Activated CD4-positive, alpha-beta T cell treated with anti-CD3 and anti-CD28 coated beads, Interleukin-2, amount 50 U/mL, for 24 hours (primary cell): ENCODE data around the gene ABR.
"Not testable (repeated sequence)": the region's sequence is repeated elsewhere in the genome, so short reads cannot be mapped to it uniquely, and the experiment has no call there.

Experiments
- DNase-seq, 2 donors: peaks; one replicate each; pipeline ENCODE4 v3.0.0-alpha.2; 2020; ENCODE audit warnings: low read depth in 1 of 2, low spot score in 1 of 2

The ABR gene

GRCh38 chr17:1122533-1123392 lies 57.0 kb downstream of the ABR start:
- peak; percentile 80 to 81 for DNase-seq

- not testable (repeated sequence) for DNase-seq
These were observed 58.4 kb downstream of the ABR start for GRCh38 chr17:1121442-1121817.

- no peak for DNase-seq
These were observed 59.0 kb downstream of the ABR start for GRCh38 chr17:1120596-1121441.

- no peak for DNase-seq
These were observed 59.9 kb downstream of the ABR start for GRCh38 chr17:1119924-1120323.

GRCh38 chr17:1116602-1117001 lies 63.2 kb downstream of the ABR start:
- DNase-seq = no peak

GRCh38 chr17:1112875-1113274 lies 66.9 kb downstream of the ABR start:
- DNase-seq = no peak

GRCh38 chr17:1111599-1112443 lies 68.0 kb downstream of the ABR start:
- DNase-seq = no peak

GRCh38 chr17:1110862-1111598 lies 68.8 kb downstream of the ABR start:
- DNase-seq = no peak

GRCh38 chr17:1110541-1110861 lies 69.3 kb downstream of the ABR start:
- no peak for DNase-seq

GRCh38 chr17:1109606-1110540 lies 69.9 kb downstream of the ABR start:
- DNase-seq = no peak

GRCh38 chr17:1108765-1109605 lies 70.8 kb downstream of the ABR start:
- peak; percentile 37 to 42 for DNase-seq

- DNase-seq = no peak
These were observed 71.4 kb downstream of the ABR start for GRCh38 chr17:1108478-1108764.

- no peak for DNase-seq
These were observed 71.9 kb downstream of the ABR start for GRCh38 chr17:1107777-1108477.

GRCh38 chr17:1107083-1107776 lies 72.6 kb downstream of the ABR start:
- DNase-seq = no peak

- no peak for DNase-seq
These were observed 75.6 kb downstream of the ABR start for GRCh38 chr17:1104222-1104621.

- DNase-seq = no peak
These were observed 79.4 kb downstream of the ABR start for GRCh38 chr17:1100382-1100781.

GRCh38 chr17:1099242-1099641 lies 80.5 kb downstream of the ABR start:
- no peak for DNase-seq
